NCI-H1417 (cell line): ENCODE measurements around the gene OSBPL3.
A peak's percentile ranks its signal among the peaks of the same experiment; 100 is the strongest.
"Not testable (repeated sequence)": the region's sequence is repeated elsewhere in the genome, so short reads cannot be mapped to it uniquely, and the experiment has no call there.

ENCODE experiments used
- DNase-seq, 3 experiments: peaks; one replicate each; lab custom pipeline; 2025; lab: John Stamatoyannopoulos, UW

The OSBPL3 gene

GRCh38 chr7:24917510-24918239, 62.3 kb downstream of the OSBPL3 start:
- DNase-seq: peak in 1 of 3 experiments; percentile 36

GRCh38 chr7:24916463-24917040, 63.4 kb downstream of the OSBPL3 start:
- DNase-seq: no peak

GRCh38 chr7:24914465-24914859, 65.5 kb downstream of the OSBPL3 start:
- DNase-seq: no peak

GRCh38 chr7:24913801-24914464, 66.0 kb downstream of the OSBPL3 start:
- DNase-seq: no peak

- peak in 2 of 3 experiments; percentile 4 to 13 for DNase-seq
Observed at GRCh38 chr7:24912874-24913514, 67.0 kb downstream of the OSBPL3 start.

- peak in 1 of 3 experiments; percentile 53 for DNase-seq
Observed at GRCh38 chr7:24912424-24912823, 67.6 kb downstream of the OSBPL3 start.

- DNase-seq: peak in 2 of 3 experiments; percentile 29 to 43
Observed at GRCh38 chr7:24911213-24911603, 68.8 kb downstream of the OSBPL3 start.

- no peak for DNase-seq
Observed at GRCh38 chr7:24910551-24911212, 69.3 kb downstream of the OSBPL3 start.

GRCh38 chr7:24908727-24909126, 71.3 kb downstream of the OSBPL3 start:
- DNase-seq: no peak

GRCh38 chr7:24908166-24908565, 71.8 kb downstream of the OSBPL3 start:
- no peak for DNase-seq

- DNase-seq: no peak
Observed at GRCh38 chr7:24907311-24907886, 72.6 kb downstream of the OSBPL3 start.

GRCh38 chr7:24905996-24906770, 73.8 kb downstream of the OSBPL3 start:
- DNase-seq: no peak

- DNase-seq: not testable (repeated sequence)
Observed at GRCh38 chr7:24903992-24904391, 76.0 kb downstream of the OSBPL3 start.

- no peak for DNase-seq
Observed at GRCh38 chr7:24903559-24903958, 76.4 kb downstream of the OSBPL3 start.

- DNase-seq: no peak
Observed at GRCh38 chr7:24902931-24903330, 77.0 kb downstream of the OSBPL3 start.

- no peak for DNase-seq
Observed at GRCh38 chr7:24902276-24902675, 77.7 kb downstream of the OSBPL3 start.

GRCh38 chr7:24899905-24900304, 80.1 kb downstream of the OSBPL3 start:
- DNase-seq: no peak

GRCh38 chr7:24899161-24899560, 80.8 kb downstream of the OSBPL3 start:
- DNase-seq: no peak

- peak in 1 of 3 experiments; percentile 32 for DNase-seq
Observed at GRCh38 chr7:24898691-24899090, 81.3 kb downstream of the OSBPL3 start.

GRCh38 chr7:24896031-24896501, 83.9 kb downstream of the OSBPL3 start:
- no peak for DNase-seq
